GM12892 (cell line): ENCODE data around the gene SLC5A2.

Source experiments
- DNase-seq: peaks from one replicate; pipeline ENCODE4 v3.0.0; 2011; ENCODE audit not compliant: insufficient read length
- FAIRE-seq: peaks from 2 replicates; lab custom pipeline; 2011; peaks lifted over from hg19 to GRCh38; lab: Jason Lieb, UNC
- POLR2A ChIP-seq: IDR thresholded peaks from 2 replicates; pipeline ENCODE4 v1.6.1; 2011; ENCODE audit warnings: low read depth, low read length, control low read depth
- POLR2AphosphoS5 ChIP-seq: IDR thresholded peaks from 2 replicates; pipeline ENCODE4 v1.6.1; 2011; ENCODE audit warnings: low read depth, low read length, control low read depth
- TAF1 ChIP-seq: IDR thresholded peaks from 2 replicates; pipeline ENCODE4 v1.6.1; 2011; ENCODE audit warnings: low read depth, mild to moderate bottlenecking, control low read depth, low read length, borderline replicate concordance

SLC5A2 gene

GRCh38 chr16:31472709-31473203 lies 10.2 kb upstream of the SLC5A2 start:
- no peak for TF ChIP-seq TAF1
- TF ChIP-seq POLR2AphosphoS5, result no peak
- TF ChIP-seq POLR2A, result no peak
- FAIRE-seq, result no peak
- no peak for DNase-seq

- FAIRE-seq (no peak), DNase-seq (no peak)
- TF ChIP-seq POLR2AphosphoS5 (no peak), TAF1 (no peak), POLR2A (no peak)
These were observed 9.5 kb upstream of the SLC5A2 start for GRCh38 chr16:31473264-31473984.

GRCh38 chr16:31474173-31474714 lies 8.7 kb upstream of the SLC5A2 start:
- no peak for FAIRE-seq
- no peak for DNase-seq
- no peak for TF ChIP-seq POLR2AphosphoS5
- TF ChIP-seq POLR2A, result no peak
- no peak for TF ChIP-seq TAF1

- no peak for FAIRE-seq
- no peak for DNase-seq
- TF ChIP-seq TAF1 (no peak), POLR2A (no peak), POLR2AphosphoS5 (no peak)
These were observed 7.9 kb upstream of the SLC5A2 start for GRCh38 chr16:31474773-31475738.

GRCh38 chr16:31475946-31476302 lies 7.0 kb upstream of the SLC5A2 start:
- FAIRE-seq (no peak), DNase-seq (no peak)
- TF ChIP-seq TAF1 (no peak), POLR2A (no peak), POLR2AphosphoS5 (no peak)

GRCh38 chr16:31476303-31477219 lies 6.4 kb upstream of the SLC5A2 start:
- peak; percentile 89 for DNase-seq
- FAIRE-seq, result no peak

GRCh38 chr16:31477220-31478216 lies 5.4 kb upstream of the SLC5A2 start:
- no peak for FAIRE-seq

More at GRCh38 chr16:31476303-31477219, 6.4 kb upstream of the SLC5A2 start:
- TF ChIP-seq TAF1 (no peak), POLR2AphosphoS5 (no peak), POLR2A (no peak)

GRCh38 chr16:31478956-31479355 lies 4.0 kb upstream of the SLC5A2 start:
- no peak for TF ChIP-seq POLR2AphosphoS5
- no peak for TF ChIP-seq POLR2A
- TF ChIP-seq TAF1, result no peak
- DNase-seq (no peak), FAIRE-seq (no peak)

More at GRCh38 chr16:31477220-31478216, 5.4 kb upstream of the SLC5A2 start:
- peak; percentile 62 for DNase-seq
- TF ChIP-seq POLR2A (no peak), POLR2AphosphoS5 (no peak)

- FAIRE-seq, result no peak
- TF ChIP-seq POLR2AphosphoS5, result no peak
- TF ChIP-seq TAF1, result no peak
- no peak for TF ChIP-seq POLR2A
These were observed 3.2 kb upstream of the SLC5A2 start for GRCh38 chr16:31479751-31480150.

More at GRCh38 chr16:31479751-31480150, 3.2 kb upstream of the SLC5A2 start:
- DNase-seq, result no peak
